ENCODE results near the gene AGR2. TPM values are rescaled to one million over a fixed set of nuclear protein-coding genes. Genes with fewer than 3 reads are reported as not detected.

Gene AGR2
- total and polyA plus RNA-seq, 2 of the 4 experiments (the other 2 are of a cell fraction), result not detected

DNA sequence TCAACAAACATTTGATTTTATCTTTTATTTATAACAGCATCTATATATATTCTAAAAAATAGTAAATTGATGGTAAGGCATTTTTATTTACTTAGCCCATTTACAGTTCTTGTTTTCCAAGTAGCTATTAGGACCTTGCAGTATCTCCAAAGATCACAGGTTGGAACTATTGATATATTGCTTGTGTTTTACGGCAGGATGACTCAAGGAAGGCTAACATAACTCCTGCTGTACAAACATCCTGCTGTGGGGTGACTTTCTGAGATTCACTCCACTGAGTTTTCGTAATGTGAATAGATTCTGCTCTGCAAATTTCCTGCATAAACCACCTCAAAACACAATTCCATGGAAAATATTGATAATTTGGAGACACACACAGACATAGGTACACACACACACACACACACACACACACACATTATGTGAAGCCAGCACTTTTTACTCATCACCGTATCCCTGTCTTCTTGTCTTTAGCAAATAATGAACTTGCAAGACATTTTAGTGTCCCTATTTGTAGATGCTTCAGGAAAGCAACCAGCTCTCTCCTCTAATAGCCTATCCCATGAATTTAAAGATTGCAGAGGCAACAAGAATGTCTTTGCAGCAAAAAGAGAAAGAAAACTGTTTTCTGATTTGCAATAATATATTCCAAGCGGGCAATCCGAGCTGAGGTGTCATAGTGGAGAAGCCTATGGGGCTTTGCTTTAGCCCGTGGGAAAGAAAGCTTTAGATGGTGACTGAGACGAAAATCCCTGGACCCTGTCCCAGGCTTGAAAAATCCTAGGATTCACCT lies 722 bp downstream of the AGR2 start (continued):
- TF ChIP-seq BHLHE40 (IDR thresholded peaks at IDR 0.05; ENCODE audit: low read depth, low read length), result no peak

GRCh38 chr7:16803125-16803524 lies 1.7 kb downstream of the AGR2 start:
- H2AK9ac ChIP-seq (replicated peaks; ENCODE audit: low read depth, low read length, poor library complexity), result no peak overlapping the region
- H3K9me1 ChIP-seq (ENCODE audit: insufficient read depth, low read length), result 0 out of 2 replicates have a peak, but pooled peaks cover 2% of the 10 kb centered on the region
- H3K79me1 ChIP-seq (ENCODE audit: low read depth in 1 of 2, low read length in 2 of 2), result no peaks in the 10 kb centered on the region
- H2AK5ac ChIP-seq (ENCODE audit: low read depth, low read length), result no peak overlapping the region
- H3K4me3 ChIP-seq (ENCODE audit: insufficient read depth, low read depth, low read length), result no peak overlapping the region
- H3K27ac ChIP-seq (ENCODE audit: insufficient read depth, low read length), result no peak overlapping the region
- no peak overlapping the region for H2BK120ac ChIP-seq (ENCODE audit: low read depth, low read length)
- no peak overlapping the region for H3K18ac ChIP-seq (ENCODE audit: low read depth, low read length)
- no peak overlapping the region for H3K9ac ChIP-seq (ENCODE audit: low read depth, low read length)
- no peak overlapping the region for H3K4me2 ChIP-seq (ENCODE audit: low read depth, low read length)
- dilution Hi-C loops (cut with HindIII; ENCODE audit: low sequenced_read_pairs, unreplicated experiment), result no loop called here
- no TSS peak for BruUV-seq (replicated peaks)
- H4K8ac ChIP-seq (ENCODE audit: low read depth in 2 of 2, low read length in 2 of 2), result no peak overlapping the region
- in situ Hi-C loops (cut with MboI; ENCODE audit: low sequenced_read_pairs), result no loop called here
- H3K4me1 ChIP-seq (ENCODE audit: control insufficient read depth, insufficient read depth, low read length), result no peaks in the 10 kb centered on the region; the same call in 1 of the 2 replicates
- H2BK5ac ChIP-seq (ENCODE audit: low read depth, low read length, poor library complexity, severe bottlenecking), result no peak overlapping the region
- H4K91ac ChIP-seq (ENCODE audit: insufficient read depth, low read depth, low read length), result no peak overlapping the region
- H3K4ac ChIP-seq (ENCODE audit: low read depth, low read length), result no peak overlapping the region
- no peak overlapping the region for H3K23ac ChIP-seq (ENCODE audit: low read depth, low read length)
- CTCF ChIA-PET, result no interaction called here
- H3K14ac ChIP-seq (replicated peaks; ENCODE audit: low read depth, low read length), result no peak overlapping the region
- DNase-seq (no peak), ATAC-seq (ENCODE audit: low read depth) (no peak)
- TF ChIP-seq SMC3 (IDR thresholded peaks at IDR 0.05; ENCODE audit: low read depth, low read length) (no peak), CEBPB (IDR thresholded peaks at IDR 0.05; ENCODE audit: low read depth, low read length) (no peak), RCOR1 (IDR thresholded peaks at IDR 0.05; ENCODE audit: insufficient replicate concordance, low read length) (no peak), RFX5 (IDR thresholded peaks at IDR 0.05; ENCODE audit: low read depth, low read length) (no peak)
- no peak overlapping the region for H2AFZ ChIP-seq (replicated peaks; ENCODE audit: low read length, poor library complexity)
- H2BK15ac ChIP-seq (ENCODE audit: low read depth, low read length), result no peak overlapping the region
- no peak overlapping the region for H2BK20ac ChIP-seq (ENCODE audit: low read depth, low read length)
- no peaks in the 10 kb centered on the region for H3K36me3 ChIP-seq (ENCODE audit: control insufficient read depth, insufficient read depth, low read length)
- no peaks in the 10 kb centered on the region for H4K20me1 ChIP-seq (ENCODE audit: insufficient read depth, low read length)
- intact Hi-C loops (cut with micrococcal nuclease), result loop anchor here (5.0 kb wide), 1 partner anchor 156 kb away; the partner anchor contains the start of genes ANKMY2 and BZW2
- H3K9me3 ChIP-seq (ENCODE audit: control insufficient read depth, insufficient read depth, low read length), result no peaks in the 10 kb centered on the region
- no peaks in the 10 kb centered on the region; the same call in none of the 2 replicates for H3K27me3 ChIP-seq (ENCODE audit: control insufficient read depth, insufficient read depth, low read length)
- no CpG with 5 or more reads among the region's 4 CpGs for WGBS, 2 experiments (ENCODE audit: extremely low coverage in 2 of 2, insufficient read length in 1 of 2)
- no peak overlapping the region for H4K5ac ChIP-seq (ENCODE audit: low read depth, low read length)
- POLR2A ChIA-PET (ENCODE audit: unreplicated experiment), result no interaction called here
- H3K56ac ChIP-seq (ENCODE audit: extremely low read depth, insufficient read depth, low read length), result no peak overlapping the region
